ENCODE results near the gene SLC25A53.
"Not testable (repeated sequence)": the region's sequence is repeated elsewhere in the genome, so short reads cannot be mapped to it uniquely, and the experiment has no call there.

Gene SLC25A53

DNA sequence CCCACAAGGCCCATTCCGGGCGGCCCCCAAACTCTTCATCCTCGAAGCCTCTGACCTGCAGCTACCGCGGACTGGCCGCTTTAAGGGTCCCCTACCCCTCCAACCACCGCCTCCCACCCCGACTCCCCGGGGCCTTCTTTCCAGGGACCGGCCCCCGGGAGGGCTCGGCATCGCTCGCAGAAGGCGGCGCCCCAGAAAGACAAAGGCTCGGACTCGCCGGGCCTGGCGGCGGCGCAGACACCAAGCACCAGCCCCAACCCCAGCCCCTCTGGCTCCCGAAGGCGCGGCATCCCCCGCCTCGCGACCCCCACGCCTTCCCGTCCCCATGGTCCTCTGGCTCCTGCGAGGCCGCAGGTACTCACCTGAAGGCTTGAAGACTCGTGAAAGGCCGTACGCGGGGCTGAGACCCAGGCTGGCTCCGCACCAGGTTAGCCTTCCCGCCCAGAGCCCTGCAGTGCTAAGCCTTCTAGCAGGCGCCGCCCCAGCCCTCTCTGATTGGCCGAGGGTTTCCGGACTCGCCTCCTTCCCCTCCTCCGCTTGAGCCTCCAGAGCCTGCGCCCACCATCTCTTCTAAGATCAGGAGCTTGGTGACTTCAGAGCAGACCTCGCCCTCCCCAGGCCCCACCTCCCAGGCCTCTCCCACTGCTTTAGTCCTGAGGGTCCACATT lies 80.9 kb downstream of the SLC25A53 start, which contains the start of gene TMSB15C:
TSS of gene TMSB15C (minus strand) at position 459 of the 668 bp plus-strand sequence.
- not testable (repeated sequence) for DNase-seq (ENCODE audit: low read depth)

DNA sequence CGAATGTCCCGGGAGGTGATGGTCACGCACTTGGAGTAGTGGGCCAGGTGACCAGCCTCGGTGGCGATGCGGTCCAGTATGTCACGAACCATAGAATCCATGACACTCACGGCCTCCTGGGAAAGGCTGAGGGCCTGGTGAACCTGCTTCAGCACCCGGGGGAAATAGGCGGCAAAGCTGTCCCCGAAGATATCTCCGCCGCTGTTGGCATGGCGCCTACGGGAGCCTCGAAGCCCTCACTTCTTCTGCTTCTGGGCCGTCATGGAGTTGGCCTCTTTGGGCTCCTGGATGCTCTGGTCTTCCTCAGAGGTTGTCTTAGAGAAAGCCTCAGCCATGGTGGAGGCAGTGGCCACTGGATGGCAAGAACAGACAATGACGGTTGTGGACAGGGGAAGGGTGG lies 94.2 kb downstream of the SLC25A53 start:
- not testable (repeated sequence) for DNase-seq (ENCODE audit: low read depth)

- DNase-seq (ENCODE audit: low read depth): not testable (repeated sequence)
These were observed 101.9 kb downstream of the SLC25A53 start for GRCh38 chrX:104054956-104055355.
